Measurements from ENCODE around the gene OLFML2B.

OLFML2B gene

GRCh38 chr1:161972828-161973227, 50.8 kb downstream of the OLFML2B start:
- no peak for DNase-seq

- no peak for DNase-seq
Observed at GRCh38 chr1:161970633-161971032, 53.0 kb downstream of the OLFML2B start.

GRCh38 chr1:161970036-161970435, 53.6 kb downstream of the OLFML2B start:
- no peak for DNase-seq

- DNase-seq, result no peak
Observed at GRCh38 chr1:161966067-161966466, 57.6 kb downstream of the OLFML2B start.

- no peak for DNase-seq
Observed at GRCh38 chr1:161962091-161962887, 61.4 kb downstream of the OLFML2B start.

- DNase-seq, result no peak
Observed at GRCh38 chr1:161958425-161958824, 65.2 kb downstream of the OLFML2B start.

- DNase-seq, result no peak
Observed at GRCh38 chr1:161956930-161957329, 66.7 kb downstream of the OLFML2B start.

- no peak for DNase-seq
Observed at GRCh38 chr1:161956097-161956496, 67.6 kb downstream of the OLFML2B start.

GRCh38 chr1:161955606-161956005, 68.1 kb downstream of the OLFML2B start:
- no peak for DNase-seq

- no peak for DNase-seq
Observed at GRCh38 chr1:161954466-161954865, 69.2 kb downstream of the OLFML2B start.

GRCh38 chr1:161954050-161954449, 69.6 kb downstream of the OLFML2B start:
- no peak for DNase-seq

- no peak for DNase-seq
Observed at GRCh38 chr1:161953256-161953920, 70.3 kb downstream of the OLFML2B start.

- DNase-seq, result no peak
Observed at GRCh38 chr1:161952607-161953172, 71.0 kb downstream of the OLFML2B start.

- no peak for DNase-seq
Observed at GRCh38 chr1:161951646-161952045, 72.0 kb downstream of the OLFML2B start.

GRCh38 chr1:161950377-161950776, 73.3 kb downstream of the OLFML2B start:
- DNase-seq, result no peak

GRCh38 chr1:161949548-161949947, 74.1 kb downstream of the OLFML2B start:
- no peak for DNase-seq

GRCh38 chr1:161948435-161948834, 75.2 kb downstream of the OLFML2B start:
- DNase-seq, result no peak

GRCh38 chr1:161946071-161946987, 77.3 kb downstream of the OLFML2B start:
- no peak for DNase-seq

GRCh38 chr1:161945306-161946060, 78.2 kb downstream of the OLFML2B start:
- no peak for DNase-seq

GRCh38 chr1:161944381-161944780, 79.3 kb downstream of the OLFML2B start:
- no peak for DNase-seq

GRCh38 chr1:161943737-161944136, 79.9 kb downstream of the OLFML2B start:
- DNase-seq, result no peak

- no peak for DNase-seq
Observed at GRCh38 chr1:161941726-161942436, 81.8 kb downstream of the OLFML2B start.
